ENCODE results near the gene APP.

APP gene

GRCh38 chr21:26194326-26194725, 23.8 kb upstream of the APP start:
- no peaks in the 10 kb centered on the region for H3K27me3 ChIP-seq (ENCODE audit: insufficient read depth, poor library complexity, severe bottlenecking)
- DNase-seq (ENCODE audit: low read depth in 1 of 2, low spot score in 1 of 2) = no peak
- no peak overlapping the region for H3K27ac ChIP-seq (replicated peaks)
- H3K4me3 ChIP-seq (replicated peaks; ENCODE audit: insufficient read depth, low read length) = no peak overlapping the region
- TF ChIP-seq GABPA (IDR thresholded peaks at IDR 0.05; ENCODE audit: low read depth) = no peak
- no peak for TF ChIP-seq POLR2AphosphoS5 (IDR thresholded peaks at IDR 0.05; ENCODE audit: low read depth)
- TF ChIP-seq, protein P1, sequence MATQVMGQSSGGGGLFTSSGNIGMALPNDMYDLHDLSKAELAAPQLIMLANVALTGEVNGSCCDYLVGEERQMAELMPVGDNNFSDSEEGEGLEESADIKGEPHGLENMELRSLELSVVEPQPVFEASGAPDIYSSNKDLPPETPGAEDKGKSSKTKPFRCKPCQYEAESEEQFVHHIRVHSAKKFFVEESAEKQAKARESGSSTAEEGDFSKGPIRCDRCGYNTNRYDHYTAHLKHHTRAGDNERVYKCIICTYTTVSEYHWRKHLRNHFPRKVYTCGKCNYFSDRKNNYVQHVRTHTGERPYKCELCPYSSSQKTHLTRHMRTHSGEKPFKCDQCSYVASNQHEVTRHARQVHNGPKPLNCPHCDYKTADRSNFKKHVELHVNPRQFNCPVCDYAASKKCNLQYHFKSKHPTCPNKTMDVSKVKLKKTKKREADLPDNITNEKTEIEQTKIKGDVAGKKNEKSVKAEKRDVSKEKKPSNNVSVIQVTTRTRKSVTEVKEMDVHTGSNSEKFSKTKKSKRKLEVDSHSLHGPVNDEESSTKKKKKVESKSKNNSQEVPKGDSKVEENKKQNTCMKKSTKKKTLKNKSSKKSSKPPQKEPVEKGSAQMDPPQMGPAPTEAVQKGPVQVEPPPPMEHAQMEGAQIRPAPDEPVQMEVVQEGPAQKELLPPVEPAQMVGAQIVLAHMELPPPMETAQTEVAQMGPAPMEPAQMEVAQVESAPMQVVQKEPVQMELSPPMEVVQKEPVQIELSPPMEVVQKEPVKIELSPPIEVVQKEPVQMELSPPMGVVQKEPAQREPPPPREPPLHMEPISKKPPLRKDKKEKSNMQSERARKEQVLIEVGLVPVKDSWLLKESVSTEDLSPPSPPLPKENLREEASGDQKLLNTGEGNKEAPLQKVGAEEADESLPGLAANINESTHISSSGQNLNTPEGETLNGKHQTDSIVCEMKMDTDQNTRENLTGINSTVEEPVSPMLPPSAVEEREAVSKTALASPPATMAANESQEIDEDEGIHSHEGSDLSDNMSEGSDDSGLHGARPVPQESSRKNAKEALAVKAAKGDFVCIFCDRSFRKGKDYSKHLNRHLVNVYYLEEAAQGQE (IDR thresholded peaks at IDR 0.05; ENCODE audit: insufficient replicate concordance, low read depth) = no peak
- TF ChIP-seq, protein P2, sequence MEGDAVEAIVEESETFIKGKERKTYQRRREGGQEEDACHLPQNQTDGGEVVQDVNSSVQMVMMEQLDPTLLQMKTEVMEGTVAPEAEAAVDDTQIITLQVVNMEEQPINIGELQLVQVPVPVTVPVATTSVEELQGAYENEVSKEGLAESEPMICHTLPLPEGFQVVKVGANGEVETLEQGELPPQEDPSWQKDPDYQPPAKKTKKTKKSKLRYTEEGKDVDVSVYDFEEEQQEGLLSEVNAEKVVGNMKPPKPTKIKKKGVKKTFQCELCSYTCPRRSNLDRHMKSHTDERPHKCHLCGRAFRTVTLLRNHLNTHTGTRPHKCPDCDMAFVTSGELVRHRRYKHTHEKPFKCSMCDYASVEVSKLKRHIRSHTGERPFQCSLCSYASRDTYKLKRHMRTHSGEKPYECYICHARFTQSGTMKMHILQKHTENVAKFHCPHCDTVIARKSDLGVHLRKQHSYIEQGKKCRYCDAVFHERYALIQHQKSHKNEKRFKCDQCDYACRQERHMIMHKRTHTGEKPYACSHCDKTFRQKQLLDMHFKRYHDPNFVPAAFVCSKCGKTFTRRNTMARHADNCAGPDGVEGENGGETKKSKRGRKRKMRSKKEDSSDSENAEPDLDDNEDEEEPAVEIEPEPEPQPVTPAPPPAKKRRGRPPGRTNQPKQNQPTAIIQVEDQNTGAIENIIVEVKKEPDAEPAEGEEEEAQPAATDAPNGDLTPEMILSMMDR (IDR thresholded peaks at IDR 0.05; ENCODE audit: insufficient read depth, low read length) = no peak
- TF ChIP-seq SPI1 (IDR thresholded peaks at IDR 0.05; ENCODE audit: borderline replicate concordance, low read depth) = no peak

- no peak for DNase-seq (ENCODE audit: low read depth in 1 of 2, low spot score in 1 of 2)
- no peaks in the 10 kb centered on the region for H3K27me3 ChIP-seq (ENCODE audit: insufficient read depth, poor library complexity, severe bottlenecking)
- H3K4me3 ChIP-seq (replicated peaks; ENCODE audit: insufficient read depth, low read length) = no peak overlapping the region
- H3K27ac ChIP-seq (replicated peaks) = no peak overlapping the region
- TF ChIP-seq, protein P2 (IDR thresholded peaks at IDR 0.05; ENCODE audit: insufficient read depth, low read length) = no peak
- TF ChIP-seq, protein P1 (IDR thresholded peaks at IDR 0.05; ENCODE audit: insufficient replicate concordance, low read depth) = no peak
- TF ChIP-seq SPI1 (IDR thresholded peaks at IDR 0.05; ENCODE audit: borderline replicate concordance, low read depth) = no peak
- no peak for TF ChIP-seq POLR2AphosphoS5 (IDR thresholded peaks at IDR 0.05; ENCODE audit: low read depth)
- no peak for TF ChIP-seq GABPA (IDR thresholded peaks at IDR 0.05; ENCODE audit: low read depth)
Measured at GRCh38 chr21:26191609-26192008, 21.0 kb upstream of the APP start.

- no peak for DNase-seq (ENCODE audit: low read depth in 1 of 2, low spot score in 1 of 2)
- TF ChIP-seq, protein P2 (IDR thresholded peaks at IDR 0.05; ENCODE audit: insufficient read depth, low read length) = no peak
- TF ChIP-seq SPI1 (IDR thresholded peaks at IDR 0.05; ENCODE audit: borderline replicate concordance, low read depth) (no peak), POLR2AphosphoS5 (IDR thresholded peaks at IDR 0.05; ENCODE audit: low read depth) (no peak), GABPA (IDR thresholded peaks at IDR 0.05; ENCODE audit: low read depth) (no peak)
- TF ChIP-seq, protein P1 (IDR thresholded peaks at IDR 0.05; ENCODE audit: insufficient replicate concordance, low read depth) = no peak
- H3K27me3 ChIP-seq (ENCODE audit: insufficient read depth, poor library complexity, severe bottlenecking) = no peaks in the 10 kb centered on the region
Measured at GRCh38 chr21:26188422-26188821, 17.9 kb upstream of the APP start.

More at GRCh38 chr21:26188422-26188821, 17.9 kb upstream of the APP start:
- Histone ChIP-seq H3K4me3 (replicated peaks; ENCODE audit: insufficient read depth, low read length) (no peak overlapping the region), H3K27ac (replicated peaks) (no peak overlapping the region)
